Neural progenitor cell (in vitro differentiated cells): Measurements from ENCODE around the gene TRAPPC11. TPM values are rescaled to one million over a fixed set of nuclear protein-coding genes. Genes with fewer than 3 reads are reported as not detected.

Source experiments
- DNase-seq: peaks from one replicate; pipeline ENCODE4 v3.0.0-alpha.2; 2016; ENCODE audit warnings: low spot score
- H2AFZ ChIP-seq: fragments of 200-600 bp; sonication (generic); replicated peaks from 2 replicates; pipeline ENCODE4 v1.6.1; 2016; ENCODE audit warnings: antibody characterized with exemption
- H3F3A ChIP-seq: fragments of 200-600 bp; sonication (generic); 2 replicates; pipeline ENCODE4 v1.6.1; 2016; ENCODE audit warnings: antibody characterized with exemption, low read depth
- H3K27ac ChIP-seq: fragments of 200-600 bp; sonication (generic); 2 replicates; pipeline ENCODE4 v1.5.1; 2016; ENCODE audit warnings: mild to moderate bottlenecking
- H3K27me3 ChIP-seq: fragments of 200-600 bp; sonication (generic); 2 replicates; pipeline ENCODE4 v1.6.1; 2016; ENCODE audit warnings: mild to moderate bottlenecking, moderate library complexity
- H3K36me3 ChIP-seq: fragments of 200-600 bp; sonication (generic); 2 replicates; pipeline ENCODE4 v1.5.1; 2016
- H3K4me1 ChIP-seq: fragments of 200-600 bp; sonication (generic); 2 replicates; pipeline ENCODE4 v1.6.1; 2016; ENCODE audit warnings: mixed run types
- H3K4me2 ChIP-seq: fragments of 200-600 bp; sonication (generic); 2 replicates; pipeline ENCODE4 v1.6.1; 2016
- H3K4me3 ChIP-seq: fragments of 200-600 bp; sonication (generic); 2 replicates; pipeline ENCODE4 v1.5.1; 2016
- H3K79me2 ChIP-seq: fragments of 200-600 bp; sonication (generic); 2 replicates; pipeline ENCODE4 v1.6.1; 2016; ENCODE audit warnings: low read depth
- H3K9ac ChIP-seq: fragments of 200-600 bp; sonication (generic); 2 replicates; pipeline ENCODE4 v1.6.1; 2016
- H3K9me3 ChIP-seq: fragments of 200-600 bp; sonication (generic); 2 replicates; pipeline ENCODE4 v1.5.1; 2016; ENCODE audit warnings: low read depth
- H4K20me1 ChIP-seq: fragments of 200-600 bp; sonication (generic); 2 replicates; pipeline ENCODE4 v1.6.1; 2016; ENCODE audit warnings: low read depth
- H3K27ac Mint-ChIP-seq: 3 replicates; pipeline ENCODE4 v1.8.0; 2021; ENCODE audit warnings: mixed read lengths
- H3K27me3 Mint-ChIP-seq: 2 replicates; pipeline ENCODE4 v1.8.0; 2022; ENCODE audit warnings: low read depth, mild to moderate bottlenecking, inconsistent platforms, moderate library complexity, mixed read lengths; ENCODE audit not compliant: insufficient read depth
- H3K36me3 Mint-ChIP-seq: 3 replicates; pipeline ENCODE4 v1.8.0; 2021; ENCODE audit warnings: mixed read lengths
- H3K4me1 Mint-ChIP-seq: 3 replicates; pipeline ENCODE4 v1.8.0; 2021; ENCODE audit warnings: mixed read lengths
- H3K4me3 Mint-ChIP-seq: 3 replicates; pipeline ENCODE4 v1.8.0; 2021; ENCODE audit warnings: mild to moderate bottlenecking, moderate library complexity, mixed read lengths
- H3K9me3 Mint-ChIP-seq: 3 replicates; pipeline ENCODE4 v1.8.0; 2020; ENCODE audit warnings: mixed read lengths
- EZH2 ChIP-seq: fragments of 200-600 bp; sonication (generic); IDR thresholded peaks from 2 replicates; pipeline ENCODE4 v1.6.1; 2017; ENCODE audit warnings: antibody characterized with exemption, mild to moderate bottlenecking, moderate library complexity
- EZH2phosphoT487 ChIP-seq: fragments of 200-600 bp; sonication (generic); IDR thresholded peaks from 2 replicates; pipeline ENCODE4 v1.6.1; 2017; ENCODE audit warnings: antibody characterized with exemption
- total RNA-seq: library from RNA; depleted of rRNA; stranded (reverse); fragments of >200 nt; gene quantifications from 2 replicates; pipeline ENCODE4 v1.2.3, GENCODE V29; 2015; ENCODE audit warnings: low replicate concordance
- TF ChIP-seq, protein P1 (sequence below): fragments of 200-600 bp; sonication (generic); IDR thresholded peaks from 2 replicates; pipeline ENCODE4 v1.5.1; 2017; ENCODE audit warnings: antibody characterized with exemption, mild to moderate bottlenecking

Gene TRAPPC11
- total RNA-seq, 1 donor from 2014 or later = 110 TPM

- H3F3A ChIP-seq = no peaks in the 10 kb centered on the region
- Mint-ChIP-seq H3K36me3 (peaks cover 12% of the 10 kb centered on the region), H3K9me3 (no peaks in the 10 kb centered on the region), H3K27me3 (no peaks in the 10 kb centered on the region), H3K4me3 (no peak overlapping the region), H3K4me1 (no peaks in the 10 kb centered on the region), H3K27ac (no peak overlapping the region)
- no peaks in the 10 kb centered on the region for H4K20me1 ChIP-seq
- peaks cover 28% of the 10 kb centered on the region for H3K36me3 ChIP-seq
- no peak overlapping the region for H3K4me3 ChIP-seq
- H3K9me3 ChIP-seq = no peaks in the 10 kb centered on the region
- DNase-seq = no peak
- no peaks in the 10 kb centered on the region for H3K79me2 ChIP-seq
- H3K4me1 ChIP-seq = no peaks in the 10 kb centered on the region
- H3K4me2 ChIP-seq = no peak overlapping the region
- no peak overlapping the region for H2AFZ ChIP-seq
- H3K9ac ChIP-seq = no peak overlapping the region
- no peaks in the 10 kb centered on the region for H3K27me3 ChIP-seq
- H3K27ac ChIP-seq = no peak overlapping the region
- TF ChIP-seq EZH2 (no peak), EZH2phosphoT487 (no peak)
Observed at GRCh38 chr4:183674153-183674552, 15.1 kb downstream of the TRAPPC11 start.

- no peaks in the 10 kb centered on the region for H4K20me1 ChIP-seq
- H3K36me3 ChIP-seq = peaks cover 39% of the 10 kb centered on the region
- no peaks in the 10 kb centered on the region for H3K4me1 ChIP-seq
- H3K36me3 Mint-ChIP-seq = peaks cover 10% of the 10 kb centered on the region
- H3K27me3 ChIP-seq = no peaks in the 10 kb centered on the region
- H3K27me3 Mint-ChIP-seq = no peaks in the 10 kb centered on the region
- H3K4me3 ChIP-seq = no peak overlapping the region
- no peaks in the 10 kb centered on the region for H3K79me2 ChIP-seq
- no peaks in the 10 kb centered on the region for H3K9me3 Mint-ChIP-seq
- no peak for TF ChIP-seq EZH2
- TF ChIP-seq, protein P1, sequence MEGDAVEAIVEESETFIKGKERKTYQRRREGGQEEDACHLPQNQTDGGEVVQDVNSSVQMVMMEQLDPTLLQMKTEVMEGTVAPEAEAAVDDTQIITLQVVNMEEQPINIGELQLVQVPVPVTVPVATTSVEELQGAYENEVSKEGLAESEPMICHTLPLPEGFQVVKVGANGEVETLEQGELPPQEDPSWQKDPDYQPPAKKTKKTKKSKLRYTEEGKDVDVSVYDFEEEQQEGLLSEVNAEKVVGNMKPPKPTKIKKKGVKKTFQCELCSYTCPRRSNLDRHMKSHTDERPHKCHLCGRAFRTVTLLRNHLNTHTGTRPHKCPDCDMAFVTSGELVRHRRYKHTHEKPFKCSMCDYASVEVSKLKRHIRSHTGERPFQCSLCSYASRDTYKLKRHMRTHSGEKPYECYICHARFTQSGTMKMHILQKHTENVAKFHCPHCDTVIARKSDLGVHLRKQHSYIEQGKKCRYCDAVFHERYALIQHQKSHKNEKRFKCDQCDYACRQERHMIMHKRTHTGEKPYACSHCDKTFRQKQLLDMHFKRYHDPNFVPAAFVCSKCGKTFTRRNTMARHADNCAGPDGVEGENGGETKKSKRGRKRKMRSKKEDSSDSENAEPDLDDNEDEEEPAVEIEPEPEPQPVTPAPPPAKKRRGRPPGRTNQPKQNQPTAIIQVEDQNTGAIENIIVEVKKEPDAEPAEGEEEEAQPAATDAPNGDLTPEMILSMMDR = no peak
- no peak for TF ChIP-seq EZH2phosphoT487
- H3K4me1 Mint-ChIP-seq = no peaks in the 10 kb centered on the region
- no peak for DNase-seq
- H3K27ac Mint-ChIP-seq = no peak overlapping the region
- no peak overlapping the region for H3K4me3 Mint-ChIP-seq
- no peaks in the 10 kb centered on the region for H3K9me3 ChIP-seq
- no peak overlapping the region for H2AFZ ChIP-seq
- H3K9ac ChIP-seq = no peak overlapping the region
- H3K27ac ChIP-seq = peak overlapping the region; percentile 17
- no peak overlapping the region for H3K4me2 ChIP-seq
- no peaks in the 10 kb centered on the region for H3F3A ChIP-seq
Observed at GRCh38 chr4:183675625-183676024, 16.5 kb downstream of the TRAPPC11 start.

DNA sequence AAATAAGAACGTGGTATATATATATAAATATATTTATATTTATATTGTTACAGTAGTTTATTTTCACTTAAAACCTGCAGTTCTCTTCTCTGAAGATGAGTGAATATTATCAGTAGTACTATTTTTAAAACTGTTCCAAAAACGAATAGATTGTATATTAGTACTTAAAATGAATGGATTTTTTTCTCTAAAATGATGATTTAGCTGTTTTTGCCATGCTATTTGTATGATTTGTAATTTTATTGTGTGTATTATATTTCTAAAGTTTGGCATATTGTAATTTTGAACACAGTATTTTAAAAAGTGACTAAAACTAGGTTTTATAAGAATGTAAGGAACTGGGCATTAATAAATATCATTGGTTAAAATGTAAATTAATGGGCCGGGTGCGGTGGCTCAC is 22.0 kb downstream of the TRAPPC11 start:
- Histone ChIP-seq H3K27ac (no peak overlapping the region), H3K4me1 (no peaks in the 10 kb centered on the region), H4K20me1 (no peaks in the 10 kb centered on the region), H2AFZ (no peak overlapping the region), H3K4me3 (no peak overlapping the region), H3F3A (no peaks in the 10 kb centered on the region), H3K27me3 (no peaks in the 10 kb centered on the region), H3K9me3 (no peaks in the 10 kb centered on the region), H3K36me3 (peaks cover 42% of the 10 kb centered on the region), H3K79me2 (no peaks in the 10 kb centered on the region), H3K9ac (no peak overlapping the region), H3K4me2 (no peak overlapping the region)
- H3K27me3 Mint-ChIP-seq = no peaks in the 10 kb centered on the region
- H3K27ac Mint-ChIP-seq = no peak overlapping the region
- H3K4me1 Mint-ChIP-seq = no peaks in the 10 kb centered on the region
- no peak overlapping the region for H3K4me3 Mint-ChIP-seq
- H3K36me3 Mint-ChIP-seq = peaks cover 6% of the 10 kb centered on the region
- no peaks in the 10 kb centered on the region for H3K9me3 Mint-ChIP-seq
- TF ChIP-seq EZH2phosphoT487 (no peak), EZH2 (no peak)
- TF ChIP-seq, protein P1 = no peak
- no peak for DNase-seq

DNA sequence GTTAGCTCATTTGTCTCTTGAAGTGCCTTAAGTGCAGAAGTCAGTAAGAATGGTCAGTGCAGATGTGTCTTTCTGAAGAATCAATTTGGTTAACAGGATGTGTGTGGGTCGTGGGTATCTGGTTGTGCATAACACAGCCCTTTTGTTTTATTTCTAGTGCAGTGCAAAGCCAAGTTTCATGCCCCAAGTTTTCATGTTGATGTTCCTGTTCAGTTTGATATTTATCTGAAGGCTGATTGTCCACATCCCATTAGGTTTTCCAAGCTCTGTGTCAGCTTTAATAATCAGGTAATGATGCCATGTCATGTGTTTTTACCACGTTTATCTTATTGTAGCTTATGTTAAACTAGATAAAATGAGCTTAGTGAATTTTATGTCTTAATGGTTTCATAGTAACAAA is 27.4 kb downstream of the TRAPPC11 start:
- Histone ChIP-seq H3K27ac (no peak overlapping the region), H3K79me2 (no peaks in the 10 kb centered on the region), H2AFZ (no peak overlapping the region), H3K9ac (no peak overlapping the region), H4K20me1 (no peaks in the 10 kb centered on the region), H3K9me3 (no peaks in the 10 kb centered on the region), H3K4me3 (no peak overlapping the region), H3F3A (no peaks in the 10 kb centered on the region), H3K4me2 (no peak overlapping the region), H3K4me1 (no peaks in the 10 kb centered on the region), H3K27me3 (no peaks in the 10 kb centered on the region), H3K36me3 (peaks cover 23% of the 10 kb centered on the region)
- Mint-ChIP-seq H3K36me3 (peaks cover 23% of the 10 kb centered on the region), H3K4me3 (no peak overlapping the region), H3K9me3 (no peaks in the 10 kb centered on the region), H3K27ac (no peak overlapping the region), H3K27me3 (no peaks in the 10 kb centered on the region), H3K4me1 (no peaks in the 10 kb centered on the region)
- no peak for DNase-seq
- TF ChIP-seq, protein P1 = no peak
- TF ChIP-seq EZH2 (no peak), EZH2phosphoT487 (no peak)
